SKM-1 treated with dmso at 0.1 percent for 144 hours (cell line): ENCODE data around the gene BRAP.
"Not testable (repeated sequence)": the region's sequence is repeated elsewhere in the genome, so short reads cannot be mapped to it uniquely, and the experiment has no call there.

Experiments used
- DNase-seq: peaks from one replicate; lab custom pipeline; 2025; ENCODE audit not compliant: unreplicated experiment; lab: John Stamatoyannopoulos, UW

Gene BRAP

GRCh38 chr12:111685811-111686573 is at the start of gene BRAP, which contains the start of gene ACAD10:
TSS of gene BRAP (minus strand) at chr12:111685956. CDS start at chr12:111685792, 164 bp downstream.
TSS of gene ACAD10 (plus strand) at chr12:111686053. CDS start at chr12:111692710, 6,657 bp downstream.
- peak; percentile 81 for DNase-seq

GRCh38 chr12:111733340-111733915 is 47.7 kb upstream of the BRAP start:
- no peak for DNase-seq

GRCh38 chr12:111732786-111733185 is 47.0 kb upstream of the BRAP start:
- DNase-seq: no peak

GRCh38 chr12:111730420-111730819 is 44.7 kb upstream of the BRAP start:
- no peak for DNase-seq

- DNase-seq: no peak
Measured at GRCh38 chr12:111728795-111729194, 43.0 kb upstream of the BRAP start.

GRCh38 chr12:111723646-111724360 is 38.0 kb upstream of the BRAP start:
- DNase-seq: not testable (repeated sequence)

- no peak for DNase-seq
Measured at GRCh38 chr12:111720457-111720856, 34.7 kb upstream of the BRAP start.

GRCh38 chr12:111719316-111719715 is 33.6 kb upstream of the BRAP start:
- DNase-seq: not testable (repeated sequence)

GRCh38 chr12:111715279-111715678 is 29.5 kb upstream of the BRAP start:
- DNase-seq: no peak

GRCh38 chr12:111706145-111706544 is 20.4 kb upstream of the BRAP start:
- no peak for DNase-seq

- peak; percentile 43 for DNase-seq
Measured at GRCh38 chr12:111705672-111706071, 19.9 kb upstream of the BRAP start.

GRCh38 chr12:111699962-111700361 is 14.2 kb upstream of the BRAP start:
- no peak for DNase-seq

GRCh38 chr12:111693818-111694217 is 8.1 kb upstream of the BRAP start:
- DNase-seq: no peak

GRCh38 chr12:111692575-111693210 is 6.9 kb upstream of the BRAP start:
- DNase-seq: no peak

GRCh38 chr12:111691262-111691661 is 5.5 kb upstream of the BRAP start:
- DNase-seq: no peak

- no peak for DNase-seq
Measured at GRCh38 chr12:111687952-111688351, 2.2 kb upstream of the BRAP start.

GRCh38 chr12:111687255-111687654 is 1.5 kb upstream of the BRAP start:
- no peak for DNase-seq

GRCh38 chr12:111686574-111687105 is 884 bp upstream of the BRAP start:
- no peak for DNase-seq

- DNase-seq: no peak
Measured at GRCh38 chr12:111685322-111685810, 390 bp downstream of the BRAP start.

GRCh38 chr12:111684485-111685198 is 1.1 kb downstream of the BRAP start:
- not testable (repeated sequence) for DNase-seq
